GM20431 (cell line): ENCODE data around the gene PGM3.

Experiments
- in situ Hi-C: fragments of 300-500 bp; cut with MseI, MboI; formaldehyde crosslinking; loops from one replicate; pipeline ENCODE4 v1.15.0; 2020; ENCODE audit warnings: low sequenced_read_pairs; ENCODE audit not compliant: unreplicated experiment

Gene PGM3

DNA sequence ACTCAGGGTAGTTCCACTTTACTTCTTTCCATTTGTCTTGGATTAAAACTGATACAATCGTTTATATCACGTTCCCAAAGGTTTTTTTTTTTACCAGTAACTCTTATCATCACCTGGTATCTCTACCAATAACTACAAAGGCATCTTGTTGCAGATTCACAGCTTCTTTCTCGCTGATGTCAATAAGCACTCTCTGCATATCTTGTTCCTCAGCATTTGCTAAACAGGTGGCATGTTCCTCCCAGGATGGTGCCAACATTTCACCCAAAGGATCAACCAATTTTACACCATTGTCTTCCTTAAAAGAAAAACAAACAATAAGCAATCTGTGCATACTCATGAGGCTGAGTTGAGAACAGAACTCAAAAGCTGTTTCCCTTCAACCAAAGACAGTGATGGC, 4.6 kb downstream of the PGM3 start:
- in situ Hi-C loops = no loop called here

DNA sequence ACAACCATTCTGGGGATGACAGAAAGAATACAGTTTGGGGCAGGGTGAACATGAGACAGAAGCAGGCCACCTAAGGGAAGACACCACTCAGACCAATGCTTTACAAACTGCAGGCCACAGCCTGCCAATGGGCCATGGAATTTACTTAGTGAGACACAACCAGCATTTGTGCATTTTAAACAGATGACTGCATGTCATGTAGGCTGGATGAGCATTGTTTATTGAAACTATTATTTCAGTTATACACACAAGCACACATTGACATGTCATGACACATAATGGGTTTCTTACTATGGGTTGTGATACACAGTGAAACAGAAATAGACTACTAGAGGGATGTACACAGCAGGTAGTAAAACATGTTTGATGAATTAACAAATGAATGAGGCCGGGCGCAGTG, 8.0 kb downstream of the PGM3 start:
- in situ Hi-C loops = no loop called here

DNA sequence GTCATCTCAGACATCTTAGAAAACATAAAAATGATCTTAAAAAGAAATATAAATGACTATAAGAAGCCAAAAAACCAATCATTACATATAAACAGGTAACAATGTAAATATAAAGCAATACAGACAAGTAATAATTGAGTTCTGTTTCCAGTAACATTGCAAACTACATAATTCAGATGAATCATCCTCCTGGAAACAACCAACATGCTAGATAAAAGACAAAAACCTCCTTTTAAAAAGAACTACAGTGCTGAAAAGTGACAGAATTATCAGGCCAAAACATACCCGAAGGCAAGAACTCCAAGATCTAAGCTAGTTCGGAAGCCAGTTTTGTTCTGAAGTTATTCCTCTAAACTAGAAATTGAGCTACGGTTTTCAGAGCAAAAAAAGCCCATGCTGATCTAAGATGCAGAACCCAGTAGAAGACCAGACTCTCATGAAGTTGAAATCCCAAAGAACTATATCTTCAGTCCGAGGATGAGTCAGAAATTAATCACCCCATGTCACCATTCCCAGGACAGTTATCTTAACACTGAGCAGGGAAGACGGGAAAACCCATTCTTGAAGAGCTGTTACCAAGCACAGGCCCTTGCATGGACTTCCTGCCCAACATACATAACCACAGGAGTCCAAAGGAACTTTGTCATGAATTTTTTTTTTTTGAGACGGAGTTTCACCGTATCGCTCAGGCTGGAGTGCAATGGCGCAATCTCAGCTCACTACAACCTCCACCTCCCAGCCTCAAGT, 9.8 kb downstream of the PGM3 start:
- in situ Hi-C loops = no loop called here

DNA sequence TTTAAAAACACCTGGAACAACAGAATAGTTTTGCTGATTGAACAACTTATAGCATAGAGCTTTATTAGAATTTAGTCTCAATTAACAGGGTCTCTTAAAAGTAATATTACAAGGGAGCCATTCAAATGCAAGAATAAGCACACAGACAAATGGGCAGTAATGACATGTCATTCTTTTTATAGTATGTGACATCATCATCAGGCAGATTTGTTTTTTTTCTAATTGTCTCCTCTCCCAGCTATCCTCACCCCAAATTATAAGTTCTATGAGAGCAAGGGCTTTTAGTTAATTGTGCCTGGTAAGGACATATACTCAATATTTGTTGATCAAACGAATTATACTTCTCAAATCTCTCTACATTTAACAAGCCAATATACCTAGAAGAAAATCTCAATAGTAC, 11.0 kb downstream of the PGM3 start:
- in situ Hi-C loops = no loop called here

DNA sequence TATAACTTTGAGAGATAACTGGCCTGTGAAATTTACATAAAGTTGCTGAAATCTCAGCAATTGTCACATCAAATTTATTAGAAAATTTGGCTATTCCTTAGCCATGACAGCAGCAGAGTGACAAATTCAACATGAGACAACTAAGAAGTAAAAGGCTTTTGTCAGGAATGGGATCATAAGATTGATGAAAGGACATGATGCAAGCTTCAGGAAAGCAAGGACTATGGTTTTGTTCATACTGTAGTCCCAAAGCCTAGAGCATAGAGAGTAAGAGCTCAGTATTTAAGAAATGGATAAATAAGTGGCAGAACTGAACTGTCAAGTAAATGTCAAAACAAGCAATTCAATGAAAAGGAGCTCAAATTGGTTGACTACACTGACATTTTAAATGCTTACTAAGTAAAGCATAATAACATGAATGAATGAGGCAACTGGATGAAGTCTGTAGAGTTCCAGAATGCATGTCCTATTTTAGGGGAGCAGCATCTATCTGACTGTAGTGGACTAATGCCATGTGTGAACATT, 12.6 kb downstream of the PGM3 start:
- in situ Hi-C loops = no loop called here

DNA sequence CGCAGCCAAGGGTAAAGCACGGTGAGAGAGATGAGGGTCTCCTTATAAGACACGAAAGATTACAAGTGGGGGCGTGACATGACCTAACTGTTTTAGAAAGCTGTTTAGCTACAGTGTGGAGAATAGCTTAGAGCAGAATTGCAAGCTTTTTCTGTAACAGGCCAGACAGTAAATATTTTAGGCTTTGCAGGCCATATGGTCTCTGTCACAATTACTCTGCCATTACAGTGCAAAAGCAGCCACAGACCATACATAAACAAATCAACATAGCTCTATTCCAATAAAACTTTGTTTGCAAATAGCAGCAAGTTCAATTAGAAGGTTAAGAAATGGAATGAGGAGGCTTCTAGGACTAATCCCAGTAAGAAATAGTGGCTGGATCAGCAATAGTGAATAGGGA, 16.8 kb downstream of the PGM3 start:
- in situ Hi-C loops = no loop called here

DNA sequence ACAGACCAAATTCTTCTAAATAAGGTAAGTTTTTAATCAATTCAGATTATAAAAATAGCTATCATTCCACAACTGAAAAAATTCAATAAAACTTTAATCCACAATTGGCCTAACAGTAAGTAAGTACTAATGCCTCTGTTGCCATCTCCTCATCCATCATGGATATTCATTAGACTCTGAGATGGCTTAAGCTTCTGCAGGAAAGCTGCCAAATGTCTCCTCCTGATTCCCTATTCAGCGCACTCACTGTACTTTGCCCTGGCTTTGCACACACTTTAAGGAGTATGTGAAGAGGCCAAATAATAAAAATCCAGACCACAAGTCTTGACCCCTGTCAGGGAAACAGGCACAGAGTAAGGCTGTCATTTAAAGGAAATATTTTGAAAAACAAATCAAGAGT, 23.6 kb downstream of the PGM3 start:
- in situ Hi-C loops = no loop called here

DNA sequence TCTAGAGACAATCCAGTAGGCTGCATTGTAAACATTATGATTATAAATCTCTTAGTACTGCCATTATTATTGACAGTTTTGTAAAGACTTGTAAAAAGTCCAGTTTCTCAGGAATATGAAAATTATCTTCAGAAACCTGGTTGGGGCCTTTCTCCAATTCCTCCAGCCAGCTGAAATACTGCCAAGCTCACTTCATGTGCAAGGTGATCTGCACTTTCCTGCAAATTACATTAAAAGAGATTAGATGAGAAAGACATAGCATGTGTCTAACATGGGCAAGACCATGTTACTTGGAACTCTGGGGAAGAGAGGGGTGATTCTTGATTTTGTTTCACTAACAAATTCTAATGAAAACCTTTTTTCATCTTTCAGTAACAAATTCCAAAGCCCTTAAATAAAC, 24.0 kb downstream of the PGM3 start:
- in situ Hi-C loops = no loop called here

DNA sequence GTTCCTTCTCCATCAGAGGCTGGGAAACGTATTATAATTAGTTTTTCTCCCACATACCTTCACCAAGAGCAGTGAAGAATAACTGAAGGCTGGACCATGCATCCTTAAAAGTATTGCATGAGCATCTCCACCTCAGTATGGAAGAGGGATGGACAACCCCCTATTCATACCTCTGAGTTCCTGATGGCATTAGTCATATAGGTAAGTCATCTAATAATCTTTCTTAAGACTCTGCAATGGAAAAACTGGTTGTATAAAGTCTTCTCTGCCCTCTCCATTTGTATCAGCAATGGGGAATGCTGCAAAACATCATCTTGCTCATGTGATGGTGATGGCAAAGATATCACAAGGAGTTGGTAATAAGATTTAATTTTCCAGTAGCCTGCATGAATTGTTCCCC, 24.5 kb downstream of the PGM3 start:
- in situ Hi-C loops = no loop called here

DNA sequence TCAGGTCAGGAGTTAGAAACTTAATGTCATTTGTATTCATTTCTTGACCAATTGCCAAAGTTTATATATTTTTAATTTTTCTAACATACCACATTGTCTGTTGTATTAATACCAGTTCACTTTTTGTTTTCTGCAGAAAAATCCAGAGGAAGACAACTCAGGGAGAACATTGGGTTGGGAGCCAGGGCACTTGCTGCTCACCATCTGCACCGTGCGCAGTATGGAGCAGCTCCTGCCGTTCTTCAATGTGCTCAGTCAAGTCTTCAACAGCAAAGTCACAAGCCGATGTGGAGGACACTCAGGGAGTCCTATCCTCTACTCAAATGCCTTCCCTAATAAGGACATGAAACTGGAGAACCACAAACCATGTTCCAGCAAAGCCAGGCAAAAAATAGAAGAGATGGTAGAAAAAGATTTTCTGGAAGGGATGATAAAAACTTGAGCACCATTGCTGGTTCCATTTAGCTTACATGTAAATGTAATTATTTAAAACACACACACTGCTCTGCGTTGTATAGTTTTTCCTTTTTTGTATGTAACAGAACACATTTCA, 25.3 kb downstream of the PGM3 start:
- in situ Hi-C loops = no loop called here

DNA sequence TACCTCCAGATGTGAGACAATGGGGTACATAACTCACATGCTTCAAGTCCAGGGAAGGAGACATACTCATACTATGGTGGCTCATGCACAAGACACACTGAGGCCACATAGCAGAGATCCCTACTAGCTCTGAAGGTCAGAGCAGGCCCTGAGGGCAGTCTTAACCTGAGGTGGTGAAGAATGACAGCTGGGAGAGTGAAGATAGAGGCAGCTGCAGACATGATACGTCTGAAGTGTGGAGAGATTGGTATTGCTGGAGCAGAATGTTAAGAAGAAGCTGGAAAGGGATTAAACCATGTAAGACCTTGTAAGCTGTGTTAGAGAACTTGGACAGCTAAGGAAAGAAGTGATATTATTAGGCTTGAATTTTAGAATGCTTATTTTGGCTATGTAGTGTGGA, 32.9 kb downstream of the PGM3 start:
- in situ Hi-C loops = no loop called here

DNA sequence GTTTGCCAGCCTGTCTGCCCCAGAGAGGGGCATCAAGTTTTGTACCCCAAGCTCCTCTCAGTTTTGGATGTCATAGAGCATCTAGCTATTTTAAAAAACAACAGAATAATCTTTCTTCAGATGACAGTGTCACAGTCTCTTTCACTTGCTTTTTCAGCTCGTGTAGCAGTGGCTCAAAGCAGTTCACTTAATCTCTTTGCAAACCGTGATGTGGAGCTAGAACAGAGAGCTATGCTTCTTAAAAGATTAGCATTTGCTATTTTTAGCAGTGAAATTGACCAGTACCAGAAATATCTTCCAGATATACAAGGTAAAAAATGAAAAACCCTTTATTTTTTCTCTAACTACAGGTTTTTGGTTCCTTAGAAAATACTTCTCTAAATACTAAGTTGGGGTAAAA, 37.3 kb downstream of the PGM3 start:
- in situ Hi-C loops = no loop called here

DNA sequence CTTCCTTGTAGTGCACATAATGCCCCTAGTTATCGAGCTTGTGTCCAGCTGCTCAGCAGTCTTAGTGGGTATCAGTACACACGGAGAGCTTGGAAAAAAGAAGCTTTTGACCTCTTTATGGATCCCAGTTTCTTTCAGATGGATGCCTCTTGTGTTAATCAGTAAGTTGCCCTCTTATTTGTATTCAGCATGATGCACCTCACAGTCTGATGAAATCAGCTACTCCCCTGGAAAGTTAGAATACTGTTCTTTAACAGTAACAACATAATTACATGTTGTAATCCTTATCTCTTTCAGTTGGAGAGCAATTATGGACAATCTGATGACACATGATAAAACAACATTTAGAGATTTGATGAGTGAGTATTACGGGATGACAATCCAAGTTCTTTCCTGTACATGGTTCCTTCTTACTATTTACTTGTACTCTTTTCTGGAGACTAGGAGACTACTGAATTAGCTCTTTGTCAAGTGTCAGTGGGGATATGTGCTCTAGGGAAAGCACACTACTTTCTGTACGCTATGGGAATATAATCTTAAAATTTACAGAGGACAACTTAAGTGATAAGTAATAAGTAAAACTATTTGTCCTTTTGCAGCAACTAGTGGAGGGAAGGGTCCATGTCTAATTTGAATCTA, 39.1 kb downstream of the PGM3 start:
- in situ Hi-C loops = no loop called here

DNA sequence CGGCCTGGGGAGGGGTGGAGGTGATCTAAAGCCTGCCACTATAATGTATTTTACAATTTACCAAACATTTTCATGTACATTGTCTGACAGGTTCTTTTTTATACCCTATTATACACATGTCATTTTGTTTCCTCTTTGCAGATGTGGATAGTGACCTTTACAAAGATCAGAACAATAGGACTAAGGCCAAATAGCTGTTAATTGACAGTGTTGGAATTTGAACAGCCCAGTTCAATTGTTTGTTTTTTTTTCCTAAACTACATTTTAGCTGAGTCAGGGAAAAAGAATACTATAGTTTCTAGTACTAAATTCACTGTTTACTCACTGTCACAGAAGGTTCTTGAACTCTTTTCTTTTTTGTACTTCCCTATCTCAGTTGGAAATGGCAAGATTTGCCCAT, 40.2 kb downstream of the PGM3 start:
- in situ Hi-C loops = no loop called here

DNA sequence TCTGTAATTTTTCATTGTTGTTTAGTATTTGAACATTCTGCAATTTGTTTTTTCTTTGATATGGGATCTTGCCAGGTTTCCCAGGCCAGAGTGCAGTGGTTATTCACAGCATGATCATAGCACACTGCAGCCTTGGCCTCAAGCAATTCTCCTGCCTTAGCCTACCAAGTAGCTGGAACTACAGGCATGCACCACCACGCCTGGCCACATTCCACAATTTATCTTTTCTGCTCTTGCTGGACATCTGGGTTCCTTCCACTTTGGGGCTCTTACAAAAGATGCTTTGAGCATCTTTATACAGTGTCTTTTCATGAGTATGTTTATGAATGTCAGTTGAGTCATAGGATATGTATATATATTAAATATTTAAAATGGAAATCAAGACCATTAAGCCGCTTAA, 42.0 kb downstream of the PGM3 start:
- in situ Hi-C loops = no loop called here

DNA sequence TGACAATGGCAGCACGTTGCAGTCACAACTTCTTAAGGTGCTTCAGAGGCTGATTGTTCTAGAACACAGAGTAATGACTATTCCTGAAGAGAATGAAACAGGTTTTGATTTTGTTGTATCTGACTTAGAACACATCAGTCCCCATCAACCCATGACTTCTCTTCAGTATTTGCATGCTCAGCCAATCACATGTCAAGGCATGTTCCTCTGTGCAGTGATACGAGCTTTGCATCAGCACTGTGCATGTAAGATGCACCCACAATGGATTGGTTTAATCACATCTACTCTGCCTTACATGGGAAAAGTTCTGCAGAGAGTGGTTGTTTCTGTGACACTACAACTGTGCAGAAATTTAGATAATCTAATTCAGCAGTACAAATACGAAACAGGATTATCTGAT, 54.3 kb downstream of the PGM3 start:
- in situ Hi-C loops = no loop called here

DNA sequence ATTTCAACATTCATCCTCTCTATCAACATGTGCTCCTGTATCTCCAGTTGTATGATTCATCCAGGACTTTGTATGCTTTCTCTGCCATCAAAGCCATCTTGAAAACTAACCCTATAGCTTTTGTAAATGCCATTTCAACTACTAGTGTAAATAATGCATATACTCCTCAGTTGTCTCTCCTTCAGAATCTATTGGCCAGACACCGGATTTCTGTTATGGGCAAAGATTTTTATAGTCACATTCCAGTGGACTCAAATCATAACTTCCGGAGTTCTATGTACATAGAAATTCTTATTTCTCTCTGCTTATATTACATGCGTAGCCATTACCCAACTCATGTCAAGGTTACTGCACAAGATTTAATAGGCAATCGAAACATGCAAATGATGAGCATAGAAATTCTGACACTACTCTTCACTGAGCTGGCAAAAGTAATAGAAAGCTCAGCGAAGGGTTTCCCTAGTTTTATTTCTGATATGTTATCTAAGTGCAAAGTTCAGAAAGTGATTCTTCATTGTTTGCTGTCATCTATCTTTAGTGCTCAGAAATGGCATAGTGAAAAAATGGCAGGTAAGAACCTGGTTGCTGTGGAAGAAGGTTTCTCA, 54.8 kb downstream of the PGM3 start:
- in situ Hi-C loops = no loop called here

DNA sequence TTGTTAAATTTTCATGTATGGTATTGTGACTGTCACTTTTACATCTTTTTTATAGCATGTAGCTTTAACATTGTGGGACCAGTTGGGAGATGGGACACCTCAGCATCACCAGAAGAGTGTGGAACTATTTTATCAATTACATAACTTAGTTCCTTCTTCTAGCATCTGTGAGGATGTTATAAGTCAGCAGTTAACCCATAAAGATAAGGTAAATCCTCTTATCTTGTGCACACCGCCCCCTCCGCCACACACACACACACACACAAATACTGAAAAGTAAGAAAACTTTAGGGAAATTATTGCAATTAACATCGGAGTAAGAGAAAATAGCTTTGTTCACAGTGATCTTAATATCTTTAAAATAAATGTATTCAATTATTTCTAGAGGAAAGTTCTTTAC, 60.9 kb downstream of the PGM3 start:
- in situ Hi-C loops = no loop called here

DNA sequence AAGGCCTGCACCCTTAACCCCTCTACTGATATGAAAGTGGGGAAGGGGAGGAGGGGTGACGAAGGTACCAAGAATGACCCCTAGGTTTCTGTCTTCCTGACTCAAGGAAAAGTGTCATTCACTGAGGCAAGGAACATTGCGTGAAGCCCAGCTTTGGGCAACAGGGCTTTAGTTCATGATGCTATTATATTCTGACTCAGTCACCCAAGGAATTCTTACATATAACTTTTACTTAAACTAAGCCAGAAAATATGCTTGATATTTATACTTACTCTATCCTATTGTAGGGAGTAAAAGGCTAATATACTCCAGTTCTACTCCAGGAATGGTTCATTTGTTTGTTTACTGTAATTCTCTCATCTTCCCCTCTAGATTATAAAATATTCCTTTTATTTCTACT, 65.1 kb downstream of the PGM3 start:
- in situ Hi-C loops = no loop called here

DNA sequence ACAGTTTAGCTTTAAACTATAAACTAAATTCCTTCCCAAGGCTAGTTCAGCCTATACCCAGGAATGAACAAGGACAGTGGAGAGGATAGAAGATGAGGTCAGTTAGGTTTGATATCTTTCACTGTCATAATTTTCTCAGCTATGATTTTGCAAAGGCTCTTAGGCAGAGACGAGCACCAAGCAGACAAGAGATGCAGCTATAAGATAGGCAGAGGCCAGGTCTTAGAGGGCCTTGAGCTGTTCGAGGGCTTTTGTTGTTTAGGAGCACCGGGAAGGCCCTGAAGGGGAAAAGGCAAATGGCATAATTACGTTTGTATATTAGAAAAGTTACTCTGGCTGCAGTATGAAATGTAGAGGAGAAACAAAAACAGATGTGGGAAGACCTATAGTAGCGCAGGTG, 65.8 kb downstream of the PGM3 start:
- in situ Hi-C loops = no loop called here

DNA sequence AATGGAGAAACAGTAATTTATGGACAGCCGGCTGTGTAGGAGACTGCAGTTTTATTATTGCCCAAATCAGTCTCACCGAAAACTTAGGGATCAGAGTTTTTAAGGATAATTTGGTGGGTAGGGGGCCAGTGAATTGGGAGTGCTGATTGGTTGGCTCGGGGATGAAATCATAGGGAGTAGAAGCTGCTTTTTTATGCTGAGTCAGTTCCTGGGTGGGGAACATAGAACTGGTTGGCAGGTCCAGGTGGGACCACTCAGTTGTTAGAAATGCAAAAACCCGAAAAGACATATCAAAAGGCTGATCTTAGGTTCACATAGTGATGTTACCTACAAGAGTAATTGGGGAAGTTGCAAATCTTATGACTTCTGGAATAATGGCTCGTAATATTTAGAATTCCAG, 66.3 kb downstream of the PGM3 start:
- in situ Hi-C loops = no loop called here
